ENCODE data around the gene LCLAT1. TPM values are rescaled to one million over a fixed set of nuclear protein-coding genes. Genes with fewer than 3 reads are reported as not detected.
A peak's percentile ranks its signal among the peaks of the same experiment; 100 is the strongest.

Gene LCLAT1
- total and polyA plus RNA-seq, 2 of the 4 experiments (the other 2 are of a cell fraction), result 7.5 to 11.5 TPM

DNA sequence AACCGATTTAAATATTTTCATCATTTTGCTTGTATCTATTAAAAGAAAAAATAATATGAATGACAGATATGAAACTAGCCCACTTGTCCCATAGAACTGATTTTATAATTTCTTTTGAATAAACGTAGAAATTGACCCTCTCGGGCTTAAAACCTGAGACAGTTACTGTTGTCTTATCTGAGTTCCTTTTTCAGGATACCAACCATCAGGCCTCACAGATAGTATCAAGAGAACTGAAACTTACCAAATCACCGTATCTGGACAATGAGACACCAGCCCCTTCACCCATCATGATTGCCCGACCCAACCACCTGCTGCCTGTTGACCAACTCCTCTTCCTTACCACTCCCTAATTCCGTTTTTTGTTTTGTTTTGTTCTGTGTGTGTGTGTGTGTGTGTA is 53.7 kb downstream of the LCLAT1 start:
- Histone ChIP-seq H2BK120ac (ENCODE audit: low read depth, low read length) (no peak overlapping the region), H2AFZ (replicated peaks; ENCODE audit: low read length, poor library complexity) (no peak overlapping the region), H3K27ac (ENCODE audit: insufficient read depth, low read length) (no peak overlapping the region), H4K91ac (ENCODE audit: insufficient read depth, low read depth, low read length) (no peak overlapping the region), H3K9me1 (ENCODE audit: insufficient read depth, low read length) (0 out of 2 replicates have a peak, but pooled peaks cover 5% of the 10 kb centered on the region), H3K4me3 (ENCODE audit: insufficient read depth, low read depth, low read length) (no peak overlapping the region), H4K20me1 (ENCODE audit: insufficient read depth, low read length) (no peaks in the 10 kb centered on the region), H2BK15ac (ENCODE audit: low read depth, low read length) (no peak overlapping the region), H4K8ac (ENCODE audit: low read depth in 2 of 2, low read length in 2 of 2) (no peak overlapping the region), H3K9ac (ENCODE audit: low read depth, low read length) (no peak overlapping the region), H2BK20ac (ENCODE audit: low read depth, low read length) (no peak overlapping the region), H3K4ac (ENCODE audit: low read depth, low read length) (no peak overlapping the region), H3K79me1 (ENCODE audit: low read depth in 1 of 2, low read length in 2 of 2) (peaks cover 16 to 28% of the 10 kb centered on the region in 2 experiments), H3K36me3 (ENCODE audit: control insufficient read depth, insufficient read depth, low read length) (peaks cover 4% of the 10 kb centered on the region; the same call in 1 of the 2 replicates), H2BK5ac (ENCODE audit: low read depth, low read length, poor library complexity, severe bottlenecking) (peak overlapping the region; percentile 59), H3K9me3 (ENCODE audit: control insufficient read depth, insufficient read depth, low read length) (peaks cover 9% of the 10 kb centered on the region), H3K27me3 (ENCODE audit: control insufficient read depth, insufficient read depth, low read length) (no peaks in the 10 kb centered on the region), H3K56ac (ENCODE audit: extremely low read depth, insufficient read depth, low read length) (no peak overlapping the region), H3K4me2 (ENCODE audit: low read depth, low read length) (no peak overlapping the region), H2AK9ac (replicated peaks; ENCODE audit: low read depth, low read length, poor library complexity) (no peak overlapping the region), H3K4me1 (ENCODE audit: control insufficient read depth, insufficient read depth, low read length) (peaks cover 7% of the 10 kb centered on the region), H3K18ac (ENCODE audit: low read depth, low read length) (no peak overlapping the region), H3K14ac (replicated peaks; ENCODE audit: low read depth, low read length) (no peak overlapping the region), H4K5ac (ENCODE audit: low read depth, low read length) (no peak overlapping the region), H3K23ac (ENCODE audit: low read depth, low read length) (no peak overlapping the region), H2AK5ac (ENCODE audit: low read depth, low read length) (no peak overlapping the region)
- dilution Hi-C loops (cut with HindIII; ENCODE audit: low sequenced_read_pairs, unreplicated experiment) (no loop called here), intact Hi-C loops (cut with micrococcal nuclease) (no loop called here), in situ Hi-C loops (cut with MboI; ENCODE audit: low sequenced_read_pairs) (no loop called here)
- DNase-seq (no peak), ATAC-seq (ENCODE audit: low read depth) (no peak)
- ChIA-PET POLR2A (ENCODE audit: unreplicated experiment) (no interaction called here), CTCF (no interaction called here)
- TF ChIP-seq RAD21 (IDR thresholded peaks at IDR 0.05; ENCODE audit: low read length) (no peak), NFE2L2 (IDR thresholded peaks at IDR 0.05; ENCODE audit: low read depth, low read length) (no peak), BHLHE40 (IDR thresholded peaks at IDR 0.05; ENCODE audit: low read depth, low read length) (no peak), MXI1 (IDR thresholded peaks at IDR 0.05; ENCODE audit: borderline replicate concordance, low read depth, low read length) (no peak), FOS (IDR thresholded peaks at IDR 0.05; ENCODE audit: low read depth, low read length) (no peak), MAZ (IDR thresholded peaks at IDR 0.05; ENCODE audit: borderline replicate concordance, low read depth, low read length) (no peak), SMC3 (IDR thresholded peaks at IDR 0.05; ENCODE audit: low read depth, low read length) (no peak), MAFK (IDR thresholded peaks at IDR 0.05; ENCODE audit: low read depth, low read length) (no peak), POLR2A (IDR thresholded peaks at IDR 0.05; ENCODE audit: low read depth, low read length) (no peak), CEBPB (IDR thresholded peaks at IDR 0.05; ENCODE audit: low read depth, low read length) (no peak), CHD1 (IDR thresholded peaks at IDR 0.05; ENCODE audit: low read depth, low read length) (no peak), RCOR1 (IDR thresholded peaks at IDR 0.05; ENCODE audit: insufficient replicate concordance, low read length) (no peak), RFX5 (IDR thresholded peaks at IDR 0.05; ENCODE audit: low read depth, low read length) (no peak)
- TF ChIP-seq, protein P1, sequence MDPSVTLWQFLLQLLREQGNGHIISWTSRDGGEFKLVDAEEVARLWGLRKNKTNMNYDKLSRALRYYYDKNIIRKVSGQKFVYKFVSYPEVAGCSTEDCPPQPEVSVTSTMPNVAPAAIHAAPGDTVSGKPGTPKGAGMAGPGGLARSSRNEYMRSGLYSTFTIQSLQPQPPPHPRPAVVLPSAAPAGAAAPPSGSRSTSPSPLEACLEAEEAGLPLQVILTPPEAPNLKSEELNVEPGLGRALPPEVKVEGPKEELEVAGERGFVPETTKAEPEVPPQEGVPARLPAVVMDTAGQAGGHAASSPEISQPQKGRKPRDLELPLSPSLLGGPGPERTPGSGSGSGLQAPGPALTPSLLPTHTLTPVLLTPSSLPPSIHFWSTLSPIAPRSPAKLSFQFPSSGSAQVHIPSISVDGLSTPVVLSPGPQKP (IDR thresholded peaks at IDR 0.05; ENCODE audit: borderline replicate concordance, low read depth, low read length), result no peak
- TF ChIP-seq, protein P2, sequence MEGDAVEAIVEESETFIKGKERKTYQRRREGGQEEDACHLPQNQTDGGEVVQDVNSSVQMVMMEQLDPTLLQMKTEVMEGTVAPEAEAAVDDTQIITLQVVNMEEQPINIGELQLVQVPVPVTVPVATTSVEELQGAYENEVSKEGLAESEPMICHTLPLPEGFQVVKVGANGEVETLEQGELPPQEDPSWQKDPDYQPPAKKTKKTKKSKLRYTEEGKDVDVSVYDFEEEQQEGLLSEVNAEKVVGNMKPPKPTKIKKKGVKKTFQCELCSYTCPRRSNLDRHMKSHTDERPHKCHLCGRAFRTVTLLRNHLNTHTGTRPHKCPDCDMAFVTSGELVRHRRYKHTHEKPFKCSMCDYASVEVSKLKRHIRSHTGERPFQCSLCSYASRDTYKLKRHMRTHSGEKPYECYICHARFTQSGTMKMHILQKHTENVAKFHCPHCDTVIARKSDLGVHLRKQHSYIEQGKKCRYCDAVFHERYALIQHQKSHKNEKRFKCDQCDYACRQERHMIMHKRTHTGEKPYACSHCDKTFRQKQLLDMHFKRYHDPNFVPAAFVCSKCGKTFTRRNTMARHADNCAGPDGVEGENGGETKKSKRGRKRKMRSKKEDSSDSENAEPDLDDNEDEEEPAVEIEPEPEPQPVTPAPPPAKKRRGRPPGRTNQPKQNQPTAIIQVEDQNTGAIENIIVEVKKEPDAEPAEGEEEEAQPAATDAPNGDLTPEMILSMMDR (conservative IDR thresholded peaks at IDR 0.05; ENCODE audit: low read depth, low read length), result no peak
- TF ChIP-seq, protein P3, sequence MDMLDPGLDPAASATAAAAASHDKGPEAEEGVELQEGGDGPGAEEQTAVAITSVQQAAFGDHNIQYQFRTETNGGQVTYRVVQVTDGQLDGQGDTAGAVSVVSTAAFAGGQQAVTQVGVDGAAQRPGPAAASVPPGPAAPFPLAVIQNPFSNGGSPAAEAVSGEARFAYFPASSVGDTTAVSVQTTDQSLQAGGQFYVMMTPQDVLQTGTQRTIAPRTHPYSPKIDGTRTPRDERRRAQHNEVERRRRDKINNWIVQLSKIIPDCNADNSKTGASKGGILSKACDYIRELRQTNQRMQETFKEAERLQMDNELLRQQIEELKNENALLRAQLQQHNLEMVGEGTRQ (IDR thresholded peaks at IDR 0.05; ENCODE audit: low read depth, low read length), result no peak
- BruUV-seq (replicated peaks), result no TSS peak
- WGBS, 2 experiments (ENCODE audit: extremely low coverage in 2 of 2, insufficient read length in 1 of 2), result no CpG with 5 or more reads among the region's 6 CpGs
